Hypothalamus (tissue), 51 donors: ENCODE measurements around the gene SOX6.
A peak's percentile ranks its signal among the peaks of the same experiment; 100 is the strongest.
"Not testable (repeated sequence)": the region's sequence is repeated elsewhere in the genome, so short reads cannot be mapped to it uniquely, and the experiment has no call there.

Experiments used
- DNase-seq, 51 donors: peaks; one replicate each; lab custom pipeline; 2025; lab: John Stamatoyannopoulos, UW

SOX6 gene

DNA sequence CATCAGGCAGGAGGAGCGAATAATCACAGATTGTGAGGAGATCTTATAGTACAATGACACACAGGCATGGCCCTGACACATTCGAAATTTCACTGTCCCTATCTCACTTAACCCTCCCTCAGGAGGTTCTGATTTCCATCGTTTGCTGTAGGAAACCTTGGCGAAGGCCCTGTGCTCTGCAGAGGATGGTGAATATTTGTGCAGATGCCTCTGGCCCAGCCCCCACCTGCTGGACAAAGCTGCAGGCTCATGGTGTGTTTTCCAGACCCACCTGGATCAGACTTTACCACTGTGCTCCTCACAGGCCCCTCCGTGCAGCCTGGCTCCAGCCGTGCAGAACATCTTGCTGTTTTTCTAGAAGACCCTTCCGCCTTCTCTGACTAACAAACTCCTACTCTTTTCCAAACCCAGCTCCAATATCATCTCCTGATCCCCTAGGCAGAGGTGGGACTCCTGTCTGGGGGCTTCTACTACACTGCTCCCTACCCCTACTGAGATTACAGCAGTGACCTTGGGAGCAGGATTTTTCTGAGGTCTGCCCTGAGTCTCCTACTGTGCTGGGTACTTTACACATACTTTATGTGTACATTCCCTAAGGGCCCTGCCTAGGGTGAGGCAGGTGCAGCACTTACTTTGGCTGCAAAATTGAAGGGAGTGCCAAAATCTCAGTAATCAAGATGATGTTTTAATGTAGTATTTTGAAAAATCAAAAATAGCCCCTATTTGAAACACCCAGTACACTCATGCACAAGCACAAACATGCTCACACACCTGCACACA lies 412.7 kb downstream of the SOX6 start:
- no peak for DNase-seq

- no peak for DNase-seq
Observed at GRCh38 chr11:15942936-15943335, 413.4 kb downstream of the SOX6 start.

GRCh38 chr11:15942126-15942525 lies 414.2 kb downstream of the SOX6 start:
- no peak for DNase-seq

- peak in 3 of 51 donors; percentile 5 to 32 (median 9) for DNase-seq
Observed at GRCh38 chr11:15941206-15941770, 415.1 kb downstream of the SOX6 start.

DNA sequence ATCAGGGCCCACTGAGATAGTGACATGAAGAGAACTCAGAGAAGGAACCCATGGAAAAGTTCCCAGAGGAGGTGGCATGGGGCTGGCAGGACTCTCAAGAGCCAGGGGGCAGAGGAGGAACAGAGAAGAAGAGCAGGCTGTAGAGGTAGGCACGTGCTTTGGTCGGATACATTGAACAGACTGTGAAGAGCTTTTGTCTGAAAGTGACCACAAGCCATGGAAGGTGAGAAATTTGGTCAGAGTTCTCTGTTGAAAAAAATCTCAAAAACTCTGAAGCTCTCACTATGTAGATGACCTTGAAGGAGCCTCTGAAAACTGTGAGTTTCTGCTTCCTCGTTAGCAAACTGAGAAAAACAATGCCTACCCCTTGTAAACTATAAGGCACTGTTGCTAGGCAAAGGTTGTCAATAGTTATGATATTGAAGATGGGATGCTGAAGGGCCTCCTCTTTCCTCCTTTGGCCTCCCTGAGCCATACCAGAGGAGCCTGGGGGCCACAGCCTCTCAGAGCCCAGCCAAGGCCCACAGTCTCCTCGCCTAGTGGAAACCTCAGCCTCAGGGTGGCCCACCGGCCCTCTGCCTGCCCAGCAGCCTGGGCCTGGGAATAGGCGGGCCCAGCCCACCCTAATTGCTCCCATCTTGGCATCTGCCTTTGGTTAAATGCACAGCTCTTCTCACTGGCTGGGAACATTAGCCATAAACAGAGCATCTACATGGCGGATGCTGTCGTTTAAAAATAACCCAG lies 415.7 kb downstream of the SOX6 start:
- no peak for DNase-seq

DNA sequence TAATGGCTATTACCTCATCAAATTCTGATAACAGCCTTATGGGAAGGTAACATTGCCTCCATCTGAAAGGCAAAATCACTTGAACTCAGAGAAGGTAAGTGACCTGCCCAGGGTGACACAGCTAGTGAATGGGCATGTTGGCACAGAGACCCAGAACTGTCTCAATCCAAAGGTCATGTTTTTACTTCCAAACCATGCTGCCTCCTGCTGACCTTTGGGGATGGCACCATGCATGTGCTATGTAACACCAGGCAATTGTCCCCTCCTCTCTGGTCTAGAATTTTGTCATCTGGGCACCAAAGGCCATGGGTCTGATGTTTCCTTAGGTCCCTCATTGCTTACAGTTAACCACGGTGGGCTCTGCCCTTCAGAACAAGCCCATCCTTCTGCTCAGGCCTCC lies 417.4 kb downstream of the SOX6 start:
- no peak for DNase-seq

GRCh38 chr11:15938121-15938611 lies 418.2 kb downstream of the SOX6 start:
- DNase-seq, result no peak

- DNase-seq, result no peak
Observed at GRCh38 chr11:15937601-15938120, 418.7 kb downstream of the SOX6 start.

DNA sequence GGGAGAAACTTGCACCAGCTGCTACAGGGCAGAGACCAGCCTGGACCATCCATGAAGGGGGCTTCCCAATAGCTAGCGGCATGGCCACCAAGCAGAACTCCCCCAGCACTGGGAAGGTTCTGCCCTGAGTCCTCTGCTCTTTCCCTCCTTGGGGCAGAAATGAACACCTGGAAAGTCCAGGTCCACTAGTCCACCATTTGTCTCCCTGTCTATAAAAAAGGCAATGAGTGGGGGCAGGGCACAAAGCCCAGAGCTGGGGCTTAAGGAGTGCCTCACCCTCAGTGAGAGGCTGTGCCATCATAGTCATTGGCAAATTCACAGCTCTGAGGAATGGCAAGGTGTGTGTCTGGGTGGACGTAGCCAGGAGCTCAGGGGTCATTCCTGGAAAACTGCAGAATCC lies 420.3 kb downstream of the SOX6 start:
- no peak for DNase-seq

GRCh38 chr11:15935373-15935772 lies 421.0 kb downstream of the SOX6 start:
- DNase-seq, result no peak

- DNase-seq, result no peak
Observed at GRCh38 chr11:15933886-15934625, 422.3 kb downstream of the SOX6 start.

DNA sequence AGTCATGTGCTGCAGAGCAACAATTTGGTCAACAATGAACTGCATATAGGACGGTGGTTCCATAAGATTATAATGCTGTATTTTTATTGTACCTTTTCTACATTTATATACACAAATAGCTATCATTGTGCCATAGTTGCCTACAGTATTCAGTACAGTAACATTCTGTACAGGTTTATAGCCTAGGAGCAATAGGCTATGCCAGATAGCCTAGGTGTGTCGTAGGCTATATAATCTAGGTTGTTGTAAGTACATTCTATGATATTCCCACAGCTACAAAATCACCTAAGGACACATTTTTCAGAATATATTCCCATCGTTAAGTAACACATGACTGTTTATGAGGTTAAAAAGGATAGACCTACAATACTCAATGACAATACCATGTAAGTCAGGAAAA lies 423.9 kb downstream of the SOX6 start:
- DNase-seq, result no peak

DNA sequence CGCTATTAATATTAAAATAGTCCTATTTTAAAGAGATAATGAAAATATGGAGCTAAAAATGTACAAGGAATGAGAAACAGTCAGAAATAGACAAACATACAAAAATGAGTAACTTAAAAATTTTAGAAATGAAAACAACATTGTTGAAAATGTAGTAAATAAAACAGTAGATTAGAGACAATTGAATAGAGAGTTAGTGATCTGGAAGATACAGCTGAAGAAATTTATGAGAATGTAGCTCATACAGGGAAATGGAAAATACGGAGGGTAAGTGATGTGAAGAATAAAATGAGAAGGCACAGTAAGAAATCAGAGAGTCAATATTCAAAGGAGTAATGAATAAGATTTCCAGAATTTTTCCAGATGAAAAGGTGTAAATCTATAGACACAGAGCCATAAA lies 424.8 kb downstream of the SOX6 start:
- no peak for DNase-seq

- no peak for DNase-seq
Observed at GRCh38 chr11:15930442-15931025, 425.8 kb downstream of the SOX6 start.

DNA sequence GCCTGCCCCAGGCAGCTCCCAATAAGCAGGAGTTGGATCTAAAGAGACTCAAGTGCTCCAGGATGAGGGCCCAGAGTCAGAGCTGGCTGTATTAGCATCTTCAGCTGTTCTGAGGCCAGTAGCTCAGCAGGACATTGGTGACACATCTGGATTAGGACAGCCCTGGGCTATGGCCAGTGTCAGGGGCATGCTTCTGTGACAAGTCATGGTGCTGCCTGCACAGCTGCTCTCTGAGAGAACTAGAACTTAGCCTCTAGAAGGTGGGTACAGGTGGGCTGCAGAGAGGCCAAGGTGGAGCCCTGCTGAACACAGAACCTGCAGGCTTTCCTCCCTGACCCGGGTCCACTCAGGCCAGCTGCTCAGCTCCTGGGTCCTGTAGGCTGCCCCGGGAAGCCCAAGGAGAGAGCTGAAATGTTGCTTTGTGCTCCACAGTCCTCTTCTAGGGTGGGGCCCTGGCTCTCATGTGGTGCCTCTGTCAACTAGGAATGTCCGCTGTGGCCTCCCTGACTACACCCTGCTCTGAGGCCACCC lies 426.9 kb downstream of the SOX6 start:
- no peak for DNase-seq

DNA sequence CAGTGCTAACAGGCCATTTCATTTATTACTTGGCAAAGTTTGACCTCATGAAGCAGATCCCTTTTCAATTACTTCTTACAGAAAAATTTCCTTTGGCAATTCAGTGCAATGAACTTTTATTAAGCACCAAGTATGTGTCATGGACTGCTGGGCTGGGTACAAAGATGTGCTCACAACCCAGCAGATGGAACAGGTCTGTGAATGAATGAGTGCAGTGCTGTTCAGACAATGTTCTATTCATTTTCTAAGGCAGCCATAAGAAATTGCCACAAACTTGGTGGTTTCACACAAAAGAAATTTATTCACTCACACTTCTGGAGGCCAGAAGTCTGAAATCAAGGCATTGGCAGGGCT lies 428.5 kb downstream of the SOX6 start:
- DNase-seq, result no peak

DNA sequence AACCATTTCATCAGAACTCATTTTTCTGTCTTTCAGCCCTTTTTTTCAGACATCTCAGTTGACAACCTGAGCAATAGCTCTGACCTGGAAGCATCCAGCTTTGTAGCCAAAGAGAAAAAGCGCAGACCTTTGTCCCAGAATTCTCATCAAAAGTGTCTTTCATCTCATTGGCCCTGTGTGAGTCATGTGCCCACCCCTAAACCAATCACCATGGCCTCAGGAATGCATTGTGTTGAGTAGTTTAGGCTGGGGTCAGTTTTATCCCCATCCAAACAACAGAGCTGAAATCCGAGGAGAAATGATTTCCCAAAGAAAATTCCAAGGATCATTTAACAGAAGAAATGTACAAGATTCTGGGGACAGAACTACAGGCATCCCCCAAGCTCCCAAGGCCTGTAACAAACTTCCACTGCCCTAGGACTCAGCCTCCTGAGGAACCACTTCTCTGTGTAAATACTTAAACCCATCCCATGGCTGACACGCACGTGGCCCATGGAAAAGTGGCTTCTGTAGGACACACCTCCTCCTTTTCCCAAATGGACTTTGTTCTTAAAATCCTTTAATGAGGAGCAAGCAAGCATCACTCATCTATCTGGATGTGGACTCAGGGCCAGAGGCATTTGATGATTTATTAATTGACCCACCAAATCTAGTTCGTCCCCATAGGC lies 429.0 kb downstream of the SOX6 start:
- no peak for DNase-seq

GRCh38 chr11:15926071-15926470 lies 430.3 kb downstream of the SOX6 start:
- DNase-seq, result no peak

DNA sequence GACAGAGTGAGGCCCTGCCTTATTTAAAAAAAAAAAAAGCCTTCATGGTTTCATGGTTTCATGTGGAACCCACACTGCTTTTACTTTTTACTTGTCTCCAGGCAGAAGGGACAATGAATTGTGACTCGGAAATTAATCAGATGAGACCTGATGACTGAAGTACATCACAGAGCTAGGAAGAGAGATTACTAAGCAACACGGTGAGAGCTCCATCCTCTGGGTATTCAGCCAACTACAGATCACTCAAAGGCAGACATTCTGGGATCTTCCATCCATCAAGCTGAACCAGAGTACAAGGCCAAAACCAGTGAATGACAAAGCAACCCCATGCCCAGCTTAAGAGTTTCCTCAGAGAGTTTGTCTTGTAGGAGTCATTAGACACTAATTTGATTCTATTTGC lies 433.2 kb downstream of the SOX6 start:
- DNase-seq, result no peak

GRCh38 chr11:15922745-15923144 lies 433.6 kb downstream of the SOX6 start:
- not testable (repeated sequence) for DNase-seq
